Astrocyte (in vitro differentiated cells and primary cell): ENCODE results near the gene PRR15L.

Experiments
- CTCF ChIP-seq: IDR thresholded peaks from 2 replicates; pipeline ENCODE4 v1.5.1; 2011; ENCODE audit warnings: low read depth, mild to moderate bottlenecking, inconsistent platforms, low read length, moderate library complexity; ENCODE audit not compliant: insufficient read depth
- EZH2 ChIP-seq: IDR thresholded peaks from 2 replicates; pipeline ENCODE4 v1.6.1; 2012; ENCODE audit warnings: mild to moderate bottlenecking, low read length, inconsistent platforms; ENCODE audit not compliant: insufficient read depth

- TF ChIP-seq CTCF (no peak), EZH2 (no peak)
Observed at GRCh38 chr17:47964856-47965255, 7.2 kb upstream of the PRR15L start.
